ENCODE data around the gene DPP8. TPM values are rescaled to one million over a fixed set of nuclear protein-coding genes. Genes with fewer than 3 reads are reported as not detected.
A peak's percentile ranks its signal among the peaks of the same experiment; 100 is the strongest.

Gene DPP8
- total RNA-seq, 2 donors from 2014 or later: 34.2 to 34.3 TPM

DNA sequence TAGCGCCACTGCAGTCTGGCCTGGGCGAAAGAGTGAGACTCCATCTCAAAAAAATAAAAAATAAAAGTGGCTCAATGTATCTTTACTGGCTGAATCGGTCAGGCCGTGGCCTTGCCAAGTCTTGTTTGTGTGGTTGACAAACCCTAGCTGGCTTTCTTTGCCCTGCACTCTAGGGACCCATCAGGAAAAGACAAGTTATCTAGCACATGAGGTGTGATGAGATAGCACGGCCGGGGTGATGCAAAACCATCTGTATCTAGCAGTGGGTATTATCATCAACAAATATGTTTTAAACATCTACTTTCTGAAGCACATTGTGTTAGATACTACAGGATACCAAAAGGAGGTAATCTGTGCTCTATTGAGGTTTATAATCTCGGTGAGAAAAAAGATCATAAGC, 3.9 kb upstream of the DPP8 start:
- no peak overlapping the region for H3K27ac ChIP-seq
- TF ChIP-seq, protein P1, sequence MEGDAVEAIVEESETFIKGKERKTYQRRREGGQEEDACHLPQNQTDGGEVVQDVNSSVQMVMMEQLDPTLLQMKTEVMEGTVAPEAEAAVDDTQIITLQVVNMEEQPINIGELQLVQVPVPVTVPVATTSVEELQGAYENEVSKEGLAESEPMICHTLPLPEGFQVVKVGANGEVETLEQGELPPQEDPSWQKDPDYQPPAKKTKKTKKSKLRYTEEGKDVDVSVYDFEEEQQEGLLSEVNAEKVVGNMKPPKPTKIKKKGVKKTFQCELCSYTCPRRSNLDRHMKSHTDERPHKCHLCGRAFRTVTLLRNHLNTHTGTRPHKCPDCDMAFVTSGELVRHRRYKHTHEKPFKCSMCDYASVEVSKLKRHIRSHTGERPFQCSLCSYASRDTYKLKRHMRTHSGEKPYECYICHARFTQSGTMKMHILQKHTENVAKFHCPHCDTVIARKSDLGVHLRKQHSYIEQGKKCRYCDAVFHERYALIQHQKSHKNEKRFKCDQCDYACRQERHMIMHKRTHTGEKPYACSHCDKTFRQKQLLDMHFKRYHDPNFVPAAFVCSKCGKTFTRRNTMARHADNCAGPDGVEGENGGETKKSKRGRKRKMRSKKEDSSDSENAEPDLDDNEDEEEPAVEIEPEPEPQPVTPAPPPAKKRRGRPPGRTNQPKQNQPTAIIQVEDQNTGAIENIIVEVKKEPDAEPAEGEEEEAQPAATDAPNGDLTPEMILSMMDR (IDR thresholded peaks at IDR 0.05): no peak
- H3K9ac ChIP-seq (ENCODE audit: low read depth in 2 of 2, low read length in 2 of 2): no peak overlapping the region
- H3K27me3 ChIP-seq: no peaks in the 10 kb centered on the region
- peaks cover 2% of the 10 kb centered on the region for H3K4me1 ChIP-seq
- intact Hi-C loops (cut with DNase I): no loop called here
- DNase-seq: no peak
- no peaks in the 10 kb centered on the region for H3K9me3 ChIP-seq
- H3K36me3 ChIP-seq: no peaks in the 10 kb centered on the region
- no peak overlapping the region for H3K4me3 ChIP-seq

DNA sequence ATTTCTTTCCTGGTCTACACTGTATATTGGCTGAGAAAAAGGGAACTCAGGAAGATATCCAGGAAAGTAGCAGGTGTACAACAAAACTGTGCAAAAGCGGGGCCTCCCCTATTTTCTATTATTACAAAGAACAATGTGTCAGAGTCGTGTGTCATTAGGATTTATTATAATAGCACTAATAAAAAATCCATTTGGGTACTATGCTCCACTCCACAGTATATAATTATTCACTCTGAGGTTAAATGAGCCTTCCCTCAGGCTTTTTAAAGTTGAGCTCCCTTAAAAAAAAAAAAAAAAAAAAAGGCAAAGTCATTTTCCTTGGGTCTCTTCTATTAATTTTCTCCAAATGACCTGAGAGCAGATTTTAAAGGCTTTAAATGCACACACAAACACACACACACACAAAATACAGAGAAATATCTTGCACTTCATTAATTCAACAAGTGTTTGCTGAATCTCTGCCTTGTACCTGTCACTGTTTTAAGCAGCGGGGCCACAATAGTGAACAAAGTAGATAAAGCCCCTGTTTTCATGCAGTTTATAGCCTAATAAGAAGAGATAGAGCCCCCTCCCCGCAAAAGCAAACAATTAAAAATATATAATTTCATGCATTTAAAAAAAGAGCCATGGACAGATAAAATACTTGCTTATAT, 1.3 kb upstream of the DPP8 start:
- Histone ChIP-seq H3K4me3 (no peak overlapping the region), H3K36me3 (no peaks in the 10 kb centered on the region), H3K27ac (no peak overlapping the region), H3K9me3 (no peaks in the 10 kb centered on the region), H3K4me1 (peaks cover 8% of the 10 kb centered on the region), H3K9ac (ENCODE audit: low read depth in 2 of 2, low read length in 2 of 2) (no peak overlapping the region), H3K27me3 (no peaks in the 10 kb centered on the region)
- intact Hi-C loops (cut with DNase I): no loop called here
- DNase-seq: no peak
- TF ChIP-seq, protein P1 (IDR thresholded peaks at IDR 0.05): no peak

DNA sequence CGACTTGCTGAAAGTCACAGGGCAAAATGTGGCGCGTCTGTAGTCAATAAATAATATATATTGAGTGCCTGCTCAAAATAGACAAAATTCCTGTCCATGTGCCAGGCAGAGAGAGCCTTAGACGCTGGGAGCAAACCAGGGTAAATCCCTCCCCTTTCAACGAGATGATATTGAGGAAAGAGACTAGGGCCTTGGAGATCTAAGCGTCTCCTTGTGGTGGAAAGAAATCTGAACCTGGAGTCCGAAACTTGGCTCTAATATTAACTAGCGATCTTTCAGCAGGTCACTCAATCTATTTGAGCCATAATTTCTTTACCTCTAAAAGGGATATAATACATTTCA, 348 bp upstream of the DPP8 start:
- intact Hi-C loops (cut with DNase I): no loop called here
- no peak overlapping the region for H3K9ac ChIP-seq (ENCODE audit: low read depth in 2 of 2, low read length in 2 of 2)

DNA sequence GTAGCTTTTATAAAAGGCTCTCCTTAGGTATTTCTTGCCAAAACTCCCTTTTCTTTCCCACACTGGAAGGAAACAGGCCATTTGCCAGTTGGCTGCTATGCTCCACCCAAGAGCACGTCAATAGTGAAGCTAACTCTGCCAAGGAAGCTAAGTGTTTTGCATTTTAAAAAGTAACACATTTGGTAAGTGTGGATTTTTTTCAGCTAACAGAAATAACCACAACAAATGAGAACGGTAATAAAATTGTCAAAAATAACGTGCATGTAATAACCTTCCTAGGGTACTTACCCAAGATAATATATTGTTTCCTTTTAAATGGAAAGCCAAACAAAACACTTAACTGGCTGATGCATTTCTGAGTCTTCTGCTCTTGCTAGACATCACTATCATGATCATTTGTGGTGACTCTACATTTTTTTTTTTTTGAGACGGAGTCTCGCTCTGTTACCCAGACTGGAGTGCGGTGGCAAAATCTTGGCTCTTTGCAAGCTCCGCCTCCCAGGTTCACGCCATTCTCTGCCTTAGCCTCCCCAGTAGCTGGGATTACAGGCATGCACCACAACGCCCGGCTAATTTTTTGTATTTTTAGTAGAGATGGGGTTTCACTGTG, 4.6 kb downstream of the DPP8 start:
- Histone ChIP-seq H3K27ac (no peak overlapping the region), H3K36me3 (peaks cover 9% of the 10 kb centered on the region), H3K4me1 (peaks cover 8% of the 10 kb centered on the region), H3K27me3 (no peaks in the 10 kb centered on the region), H3K9ac (ENCODE audit: low read depth in 2 of 2, low read length in 2 of 2) (no peak overlapping the region), H3K9me3 (no peaks in the 10 kb centered on the region), H3K4me3 (no peak overlapping the region)
- intact Hi-C loops (cut with DNase I): no loop called here
- TF ChIP-seq, protein P1 (IDR thresholded peaks at IDR 0.05): no peak
- DNase-seq: no peak

More for the DNA sequence above, 348 bp upstream of the DPP8 start:
- H3K9me3 ChIP-seq: no peaks in the 10 kb centered on the region
- no peaks in the 10 kb centered on the region for H3K36me3 ChIP-seq
- no peak for DNase-seq
- H3K4me3 ChIP-seq: peak overlapping the region; percentile 84
- TF ChIP-seq, protein P1 (IDR thresholded peaks at IDR 0.05): no peak
- peak overlapping the region; percentile 94 for H3K27ac ChIP-seq
- peaks cover 8% of the 10 kb centered on the region for H3K4me1 ChIP-seq
- no peaks in the 10 kb centered on the region for H3K27me3 ChIP-seq

DNA sequence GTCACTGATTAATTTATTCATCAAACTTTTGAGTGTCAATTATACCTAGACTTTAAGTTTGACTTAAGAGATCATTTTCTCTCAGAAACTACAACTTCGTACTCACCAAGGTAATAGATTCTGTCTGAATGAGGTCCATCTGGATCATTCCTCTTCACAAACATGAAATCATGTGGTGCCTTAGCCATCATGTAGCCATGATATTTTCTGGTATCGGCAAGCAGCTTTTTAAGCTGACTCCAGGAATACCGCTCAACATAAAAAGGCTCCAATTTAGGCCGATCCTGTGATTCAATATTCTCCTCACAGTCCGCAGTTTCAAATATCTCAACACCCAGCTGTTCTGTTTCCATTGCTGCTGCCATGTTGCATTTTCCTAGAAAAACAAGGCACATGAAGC, 5.3 kb downstream of the DPP8 start:
- Histone ChIP-seq H3K4me1 (peaks cover 8% of the 10 kb centered on the region), H3K27me3 (no peaks in the 10 kb centered on the region), H3K9ac (ENCODE audit: low read depth in 2 of 2, low read length in 2 of 2) (no peak overlapping the region), H3K4me3 (no peak overlapping the region), H3K36me3 (peaks cover 9% of the 10 kb centered on the region), H3K27ac (no peak overlapping the region), H3K9me3 (no peaks in the 10 kb centered on the region)
- TF ChIP-seq, protein P1 (IDR thresholded peaks at IDR 0.05): no peak
- intact Hi-C loops (cut with DNase I): no loop called here
- DNase-seq: no peak
